OCI-LY3 (cell line): ENCODE data around the gene MYL10.

ENCODE experiments used
- H2AFZ ChIP-seq: fragments of 200-600, 300-600 bp; shearing (Covaris generic); 2 replicates; pipeline ENCODE4 v1.6.0; 2014; ENCODE audit warnings: antibody characterized with exemption, low read depth, low read length
- H3K27ac ChIP-seq: fragments of 200-600, 300-600 bp; sonication (generic); 2 replicates; pipeline ENCODE4 v1.5.1; 2014; ENCODE audit warnings: mild to moderate bottlenecking, low read length, moderate library complexity, mixed read lengths
- H3K27me3 ChIP-seq: fragments of 200-600, 300-600 bp; sonication (generic); 2 replicates; pipeline ENCODE4 v1.6.1; 2014; ENCODE audit warnings: low read depth, low read length, mixed read lengths
- H3K36me3 ChIP-seq: fragments of 200-600, 300-600 bp; sonication (generic); replicated peaks from 2 replicates; pipeline ENCODE3; 2014; ENCODE audit warnings: low read depth, low read length, mixed read lengths
- H3K4me1 ChIP-seq: fragments of 300-600, 200-600 bp; sonication (generic); 2 replicates; pipeline ENCODE4 v1.6.1; 2014; ENCODE audit warnings: low read length, mixed read lengths
- H3K4me2 ChIP-seq: fragments of 200-600, 300-600 bp; sonication (generic); 2 replicates; pipeline ENCODE4 v1.6.1; 2014; ENCODE audit warnings: low read length, mixed read lengths
- H3K4me3 ChIP-seq: fragments of 300-600, 200-600 bp; sonication (generic); 2 replicates; pipeline ENCODE4 v1.5.1; 2014; ENCODE audit warnings: antibody characterized with exemption, mild to moderate bottlenecking, low read length, moderate library complexity
- H3K79me2 ChIP-seq: fragments of 300-600, 200-600 bp; shearing (Covaris generic); 2 replicates; pipeline ENCODE4 v1.6.1; 2014; ENCODE audit warnings: mild to moderate bottlenecking, low read length, mixed read lengths
- H3K9ac ChIP-seq: fragments of 300-600, 200-600 bp; shearing (Covaris generic); 2 replicates; pipeline ENCODE4 v1.6.0; 2014; ENCODE audit warnings: mild to moderate bottlenecking, low read length, moderate library complexity
- H3K9me3 ChIP-seq: fragments of 200-600, 300-600 bp; shearing (Covaris generic); 2 replicates; pipeline ENCODE4 v1.6.1; 2014; ENCODE audit warnings: low read length, mixed read lengths; ENCODE audit not compliant: insufficient read depth
- H4K20me1 ChIP-seq: fragments of 200-600, 300-600 bp; sonication (generic); 2 replicates; pipeline ENCODE4 v1.6.1; 2016; ENCODE audit warnings: low read length, mixed read lengths; ENCODE audit not compliant: insufficient read depth
- EZH2phosphoT487 ChIP-seq: fragments of 200-600 bp; shearing (Covaris generic); IDR thresholded peaks from 2 replicates; pipeline ENCODE4 v1.6.1; 2018; ENCODE audit warnings: antibody characterized with exemption, mixed run types, low read depth
- TF ChIP-seq, protein P1 (sequence below): fragments of 200-600, 300-600 bp; sonication (generic); IDR thresholded peaks from 2 replicates; pipeline ENCODE4 v1.5.1; 2014; ENCODE audit warnings: antibody characterized with exemption, low read length, low read depth

MYL10 gene

DNA sequence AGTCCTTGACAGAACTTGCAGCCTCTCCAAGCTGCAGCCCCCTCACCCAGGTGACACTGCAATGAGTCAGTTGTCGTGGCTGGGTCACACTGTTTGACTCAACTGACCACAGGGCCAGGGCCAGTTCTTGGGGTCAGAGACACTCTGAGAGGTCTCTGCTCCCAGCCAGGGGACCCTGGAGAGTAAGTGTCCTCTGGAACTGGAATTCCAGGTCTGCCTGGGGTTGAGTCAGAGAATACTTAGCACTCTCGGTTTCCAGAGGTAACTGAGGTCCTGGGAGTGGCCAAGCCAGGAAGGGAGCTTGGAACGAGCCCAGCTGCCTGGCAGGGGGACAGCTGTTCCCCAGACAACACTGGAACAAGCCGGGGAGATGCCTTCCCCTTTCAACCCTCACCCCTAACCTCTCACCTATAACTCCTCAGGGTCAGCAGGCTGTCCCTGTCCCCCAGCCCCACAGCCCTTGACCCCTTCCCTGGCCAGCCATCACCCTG, 2.2 kb upstream of the MYL10 start:
- H2AFZ ChIP-seq, result no peak overlapping the region
- H4K20me1 ChIP-seq, result no peaks in the 10 kb centered on the region
- H3K4me2 ChIP-seq, result no peak overlapping the region
- no peaks in the 10 kb centered on the region for H3K9me3 ChIP-seq
- H3K4me1 ChIP-seq, result no peaks in the 10 kb centered on the region
- peaks cover 5% of the 10 kb centered on the region for H3K27me3 ChIP-seq
- H3K9ac ChIP-seq, result no peak overlapping the region
- no peak overlapping the region for H3K4me3 ChIP-seq
- no peak overlapping the region for H3K27ac ChIP-seq
- H3K36me3 ChIP-seq, result no peaks in the 10 kb centered on the region
- TF ChIP-seq, protein P1, sequence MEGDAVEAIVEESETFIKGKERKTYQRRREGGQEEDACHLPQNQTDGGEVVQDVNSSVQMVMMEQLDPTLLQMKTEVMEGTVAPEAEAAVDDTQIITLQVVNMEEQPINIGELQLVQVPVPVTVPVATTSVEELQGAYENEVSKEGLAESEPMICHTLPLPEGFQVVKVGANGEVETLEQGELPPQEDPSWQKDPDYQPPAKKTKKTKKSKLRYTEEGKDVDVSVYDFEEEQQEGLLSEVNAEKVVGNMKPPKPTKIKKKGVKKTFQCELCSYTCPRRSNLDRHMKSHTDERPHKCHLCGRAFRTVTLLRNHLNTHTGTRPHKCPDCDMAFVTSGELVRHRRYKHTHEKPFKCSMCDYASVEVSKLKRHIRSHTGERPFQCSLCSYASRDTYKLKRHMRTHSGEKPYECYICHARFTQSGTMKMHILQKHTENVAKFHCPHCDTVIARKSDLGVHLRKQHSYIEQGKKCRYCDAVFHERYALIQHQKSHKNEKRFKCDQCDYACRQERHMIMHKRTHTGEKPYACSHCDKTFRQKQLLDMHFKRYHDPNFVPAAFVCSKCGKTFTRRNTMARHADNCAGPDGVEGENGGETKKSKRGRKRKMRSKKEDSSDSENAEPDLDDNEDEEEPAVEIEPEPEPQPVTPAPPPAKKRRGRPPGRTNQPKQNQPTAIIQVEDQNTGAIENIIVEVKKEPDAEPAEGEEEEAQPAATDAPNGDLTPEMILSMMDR, result no peak
- no peak for TF ChIP-seq EZH2phosphoT487
- H3K79me2 ChIP-seq, result no peaks in the 10 kb centered on the region

DNA sequence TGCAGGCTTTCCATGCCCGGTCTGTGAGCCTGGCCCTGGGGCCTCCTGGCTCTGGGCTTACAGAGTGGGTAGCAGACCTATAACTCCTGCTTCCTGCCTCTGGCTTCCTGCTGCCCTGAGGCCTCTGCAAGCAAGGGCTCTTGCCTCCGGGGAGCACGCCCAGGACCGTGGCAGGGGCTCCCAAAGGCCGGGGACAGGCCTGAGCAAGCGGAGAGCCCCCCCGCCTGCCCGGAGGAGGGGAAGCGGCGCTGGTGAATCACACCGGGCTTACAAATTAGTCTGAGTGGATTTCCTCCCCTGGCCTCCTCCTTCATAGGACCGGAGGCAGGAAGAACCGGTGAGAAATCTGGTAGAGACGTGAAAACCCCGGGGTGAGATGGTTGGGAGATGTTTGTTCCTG, 1.5 kb upstream of the MYL10 start:
- no peaks in the 10 kb centered on the region for H3K9me3 ChIP-seq
- no peak overlapping the region for H3K9ac ChIP-seq
- TF ChIP-seq, protein P1, result no peak
- no peak for TF ChIP-seq EZH2phosphoT487
- no peaks in the 10 kb centered on the region for H4K20me1 ChIP-seq
- no peaks in the 10 kb centered on the region for H3K36me3 ChIP-seq
- peaks cover 12% of the 10 kb centered on the region for H3K27me3 ChIP-seq
- no peaks in the 10 kb centered on the region for H3K79me2 ChIP-seq
- no peaks in the 10 kb centered on the region for H3K4me1 ChIP-seq
- H3K4me2 ChIP-seq, result no peak overlapping the region
- H3K27ac ChIP-seq, result no peak overlapping the region
- no peak overlapping the region for H3K4me3 ChIP-seq
- no peak overlapping the region for H2AFZ ChIP-seq

DNA sequence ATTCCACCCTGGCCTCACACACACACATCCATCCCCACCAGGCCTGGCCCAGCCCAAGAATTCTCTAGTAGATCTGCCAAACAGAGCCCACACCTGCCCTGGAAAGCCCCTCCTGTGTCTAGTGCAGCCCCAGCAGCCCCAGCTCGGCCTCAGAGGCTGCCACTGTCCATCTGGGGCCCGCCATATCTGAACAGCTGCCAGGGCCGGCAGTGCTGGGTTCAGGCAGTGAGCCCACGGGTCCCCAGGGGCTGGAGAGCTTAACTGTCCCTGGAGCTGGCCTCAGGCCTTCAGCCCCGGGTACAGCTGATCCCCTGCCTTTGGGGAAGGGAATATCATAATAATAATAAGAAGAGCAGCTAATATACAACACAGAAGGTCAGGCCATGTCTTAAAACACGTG, 574 bp downstream of the MYL10 start:
- Histone ChIP-seq H3K4me3 (no peak overlapping the region), H3K4me2 (no peak overlapping the region), H3K36me3 (no peaks in the 10 kb centered on the region), H3K27me3 (peaks cover 16% of the 10 kb centered on the region), H3K9ac (no peak overlapping the region), H3K4me1 (no peaks in the 10 kb centered on the region), H2AFZ (no peak overlapping the region), H3K79me2 (no peaks in the 10 kb centered on the region), H3K9me3 (no peaks in the 10 kb centered on the region), H3K27ac (no peak overlapping the region), H4K20me1 (no peaks in the 10 kb centered on the region)
- TF ChIP-seq, protein P1, result no peak
- TF ChIP-seq EZH2phosphoT487, result no peak

DNA sequence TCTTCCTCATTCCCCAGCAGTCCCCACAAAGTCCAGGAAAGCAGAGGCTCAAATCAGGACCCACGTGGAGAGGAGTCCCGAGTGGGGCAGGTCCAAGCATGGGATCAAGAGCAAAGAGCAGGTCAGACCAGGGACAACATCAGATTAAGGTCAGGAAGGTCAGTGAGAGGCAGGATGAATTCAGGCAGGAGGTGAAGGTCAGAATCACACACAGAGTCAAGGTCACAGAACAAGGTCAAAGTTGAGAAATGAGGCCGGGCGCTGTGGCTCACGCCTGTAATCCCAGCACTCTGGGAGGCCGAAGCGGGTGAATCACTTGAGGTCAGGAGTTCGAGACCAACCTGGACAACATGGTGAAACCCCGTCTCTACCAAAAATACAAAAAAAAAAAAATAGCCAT, 2.3 kb downstream of the MYL10 start:
- Histone ChIP-seq H3K79me2 (no peaks in the 10 kb centered on the region), H3K36me3 (no peaks in the 10 kb centered on the region), H3K4me1 (no peaks in the 10 kb centered on the region), H3K27me3 (peaks cover 16% of the 10 kb centered on the region), H2AFZ (no peak overlapping the region), H3K9ac (no peak overlapping the region), H3K27ac (no peak overlapping the region), H3K9me3 (no peaks in the 10 kb centered on the region), H3K4me3 (no peak overlapping the region), H4K20me1 (no peaks in the 10 kb centered on the region), H3K4me2 (no peak overlapping the region)
- TF ChIP-seq EZH2phosphoT487, result no peak
- TF ChIP-seq, protein P1, result no peak
